ENCODE measurements around the gene MGMT.

- TF ChIP-seq EZH2 (IDR thresholded peaks at IDR 0.05; ENCODE audit: low read length, missing control alignments) = no peak
- TF ChIP-seq CTCF (conservative IDR thresholded peaks at IDR 0.05 in 1 of 2, IDR thresholded peaks at IDR 0.05 in 1 of 2; ENCODE audit: low read depth in 1 of 2, low read length in 2 of 2) = no peak
Measured at GRCh38 chr10:129809841-129810240, 342.8 kb downstream of the MGMT start.

Measured in fibroblast of lung (primary cell).